Coronary artery (tissue), 2 donors: ENCODE data around the gene GPNMB.
"Not testable (repeated sequence)": the region's sequence is repeated elsewhere in the genome, so short reads cannot be mapped to it uniquely, and the experiment has no call there.

Experiments used
- DNase-seq: peaks from one replicate; pipeline ENCODE4 v3.0.0-alpha.2; 2017; ENCODE audit warnings: low spot score
- H3K27ac ChIP-seq, 2 donors: fragments of 200-600 bp; sonication (generic); one replicate each; pipeline ENCODE4 v1.5.1; 2016 to 2019
- H3K4me3 ChIP-seq: fragments of 200-600 bp; sonication (generic); 2 replicates; pipeline ENCODE4 v1.5.1; 2016; ENCODE audit warnings: mild to moderate bottlenecking, moderate library complexity
- TF ChIP-seq, protein P1 (sequence below): fragments of 200-600 bp; sonication (generic); IDR thresholded peaks from one replicate; pipeline ENCODE4 v1.5.1; 2019; ENCODE audit warnings: antibody characterized with exemption

Gene GPNMB

DNA sequence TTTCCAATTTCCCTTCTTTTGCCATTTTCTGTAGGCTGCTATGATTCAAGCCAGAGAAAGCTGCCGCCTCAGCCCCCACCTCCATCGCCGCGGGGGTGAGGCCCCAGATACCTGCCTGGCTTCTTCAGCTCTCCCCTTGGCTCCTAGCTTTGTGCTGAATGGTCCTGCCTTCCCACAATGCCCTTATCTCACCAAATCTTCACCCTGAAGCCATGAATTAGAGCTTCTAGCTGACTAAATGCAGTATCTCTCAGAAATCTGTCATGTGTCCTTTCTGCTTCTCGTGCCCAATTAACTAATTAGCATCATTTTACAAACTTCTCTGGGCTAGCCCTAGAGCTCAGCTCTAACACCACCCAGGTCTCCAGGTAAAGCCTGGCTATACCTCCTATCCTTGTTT, 32.2 kb upstream of the GPNMB start:
- no peak overlapping the region for H3K4me3 ChIP-seq
- TF ChIP-seq, protein P1, sequence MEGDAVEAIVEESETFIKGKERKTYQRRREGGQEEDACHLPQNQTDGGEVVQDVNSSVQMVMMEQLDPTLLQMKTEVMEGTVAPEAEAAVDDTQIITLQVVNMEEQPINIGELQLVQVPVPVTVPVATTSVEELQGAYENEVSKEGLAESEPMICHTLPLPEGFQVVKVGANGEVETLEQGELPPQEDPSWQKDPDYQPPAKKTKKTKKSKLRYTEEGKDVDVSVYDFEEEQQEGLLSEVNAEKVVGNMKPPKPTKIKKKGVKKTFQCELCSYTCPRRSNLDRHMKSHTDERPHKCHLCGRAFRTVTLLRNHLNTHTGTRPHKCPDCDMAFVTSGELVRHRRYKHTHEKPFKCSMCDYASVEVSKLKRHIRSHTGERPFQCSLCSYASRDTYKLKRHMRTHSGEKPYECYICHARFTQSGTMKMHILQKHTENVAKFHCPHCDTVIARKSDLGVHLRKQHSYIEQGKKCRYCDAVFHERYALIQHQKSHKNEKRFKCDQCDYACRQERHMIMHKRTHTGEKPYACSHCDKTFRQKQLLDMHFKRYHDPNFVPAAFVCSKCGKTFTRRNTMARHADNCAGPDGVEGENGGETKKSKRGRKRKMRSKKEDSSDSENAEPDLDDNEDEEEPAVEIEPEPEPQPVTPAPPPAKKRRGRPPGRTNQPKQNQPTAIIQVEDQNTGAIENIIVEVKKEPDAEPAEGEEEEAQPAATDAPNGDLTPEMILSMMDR: no peak
- H3K27ac ChIP-seq: no peak overlapping the region
- no peak for DNase-seq

DNA sequence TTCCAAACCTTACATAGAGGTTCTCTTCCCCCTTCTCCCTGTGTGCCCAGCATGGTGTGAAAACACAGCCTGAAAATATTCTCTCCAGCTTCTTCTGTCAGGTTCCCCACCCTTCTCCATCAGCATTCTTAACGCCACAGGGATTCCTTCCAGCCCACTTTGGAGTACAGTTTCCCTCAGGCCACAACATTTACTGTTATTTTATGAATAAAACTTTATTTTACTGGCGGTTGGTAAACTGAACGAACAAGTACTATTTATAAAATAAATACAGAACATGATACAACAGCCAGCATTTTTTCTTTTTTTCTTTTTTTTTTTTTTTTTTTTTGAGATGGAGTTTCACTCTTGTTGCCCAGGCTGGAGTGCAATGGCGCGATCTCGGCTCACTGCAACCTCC, 31.6 kb upstream of the GPNMB start:
- Histone ChIP-seq H3K4me3 (no peak overlapping the region), H3K27ac (no peak overlapping the region)
- TF ChIP-seq, protein P1: no peak
- DNase-seq: peak; percentile 8

DNA sequence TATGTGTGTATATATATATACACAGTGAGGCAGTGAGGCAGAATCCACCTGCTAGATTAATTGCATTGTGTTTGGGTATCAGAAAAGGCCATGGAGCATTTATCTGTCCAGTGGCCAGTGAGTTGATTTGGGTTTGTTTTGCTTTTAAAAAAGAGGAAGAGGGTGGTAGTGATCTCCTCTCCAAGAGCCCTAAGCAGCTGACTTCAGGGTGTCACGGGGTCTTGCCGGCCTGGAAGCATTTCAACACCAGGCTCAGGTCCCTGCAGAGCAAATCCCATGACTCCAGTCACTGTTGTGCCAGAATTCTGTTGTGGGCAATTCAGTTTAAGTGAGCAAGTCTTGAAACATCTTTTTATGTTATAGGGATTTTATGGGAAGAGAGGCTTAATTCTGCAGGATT, 30.6 kb upstream of the GPNMB start:
- H3K4me3 ChIP-seq: no peak overlapping the region
- DNase-seq: no peak
- H3K27ac ChIP-seq: no peak overlapping the region
- TF ChIP-seq, protein P1: no peak

DNA sequence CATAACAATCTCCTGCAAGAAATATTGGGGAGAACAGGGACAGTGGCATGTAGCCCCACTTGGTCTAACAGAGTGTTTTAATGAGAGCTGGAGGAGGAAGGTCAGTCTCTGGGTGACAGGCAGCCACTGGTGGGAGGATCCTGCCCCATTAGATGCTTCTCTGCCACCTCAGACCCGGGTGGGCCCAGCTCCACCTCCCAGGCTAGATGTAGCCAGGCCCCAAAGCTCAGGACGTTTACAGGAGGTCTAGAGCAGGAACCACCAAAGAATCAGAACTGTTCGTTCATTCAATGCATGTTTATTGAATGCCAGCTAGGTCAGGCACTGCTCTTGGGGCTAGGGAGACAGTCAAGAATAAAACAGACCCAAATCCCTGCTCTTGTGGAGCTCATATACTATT, 28.4 kb upstream of the GPNMB start:
- H3K4me3 ChIP-seq: no peak overlapping the region
- H3K27ac ChIP-seq: no peak overlapping the region
- TF ChIP-seq, protein P1: no peak
- no peak for DNase-seq

DNA sequence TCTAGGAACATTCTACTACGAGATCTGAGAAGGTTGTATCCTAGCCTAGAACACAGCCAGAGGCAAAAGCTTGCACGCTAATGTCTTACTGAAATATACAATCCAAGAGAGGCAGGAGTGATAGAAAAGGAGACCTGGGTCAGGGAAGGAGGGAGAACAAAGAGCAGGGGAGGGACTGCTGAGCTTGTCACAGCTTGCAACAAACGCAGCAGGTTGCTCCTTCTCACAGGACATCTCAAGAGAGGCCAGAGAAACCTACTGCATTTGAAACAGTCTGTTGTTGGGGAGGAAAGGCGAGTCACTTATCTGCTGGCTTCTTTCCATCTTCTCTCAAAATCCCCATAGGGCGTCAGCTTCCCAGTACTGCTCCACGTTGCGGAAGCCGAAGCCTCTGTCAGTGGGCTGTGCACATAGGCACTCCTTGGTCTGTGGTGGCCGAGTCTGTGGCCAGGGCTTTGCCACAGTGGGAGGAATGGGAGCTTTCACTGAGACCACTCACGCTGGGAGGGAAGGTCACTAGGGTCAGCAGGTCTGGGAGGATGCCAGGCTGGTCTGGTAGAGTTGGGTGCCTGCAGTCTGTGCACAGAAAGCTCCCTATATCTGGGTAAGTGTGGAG, 25.8 kb upstream of the GPNMB start:
- no peak for DNase-seq
- H3K4me3 ChIP-seq: no peak overlapping the region
- H3K27ac ChIP-seq: no peak overlapping the region
- TF ChIP-seq, protein P1: no peak

DNA sequence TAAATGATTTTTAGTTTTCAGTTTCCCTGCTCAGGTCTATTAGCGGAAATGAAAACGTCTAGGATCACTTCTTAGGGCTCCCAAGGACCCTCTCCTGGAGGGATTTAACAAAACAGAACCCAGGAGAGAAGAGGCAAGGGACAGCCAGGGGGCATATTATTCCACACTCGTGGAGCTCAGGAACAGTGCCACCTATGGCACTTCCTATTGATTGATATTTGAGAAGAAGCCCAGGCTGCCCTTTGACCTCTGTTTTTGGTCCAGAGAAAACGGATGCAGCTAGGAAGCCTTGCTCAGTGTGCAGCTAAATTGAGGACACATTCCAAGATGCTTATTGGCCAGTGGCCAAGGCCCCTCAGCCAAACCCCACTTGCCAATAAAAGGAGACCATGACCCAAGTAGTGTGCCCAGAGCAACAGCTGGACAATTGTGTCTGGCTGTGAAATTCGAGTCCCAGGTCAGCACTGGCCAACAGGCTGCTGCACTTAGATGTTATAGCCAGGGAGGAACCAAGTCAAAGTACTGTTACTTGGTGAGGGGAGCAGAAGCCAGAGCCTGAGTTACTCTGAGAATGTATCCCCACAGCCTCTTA, 24.0 kb upstream of the GPNMB start:
- Histone ChIP-seq H3K27ac (no peak overlapping the region), H3K4me3 (no peak overlapping the region)
- no peak for DNase-seq
- TF ChIP-seq, protein P1: no peak

DNA sequence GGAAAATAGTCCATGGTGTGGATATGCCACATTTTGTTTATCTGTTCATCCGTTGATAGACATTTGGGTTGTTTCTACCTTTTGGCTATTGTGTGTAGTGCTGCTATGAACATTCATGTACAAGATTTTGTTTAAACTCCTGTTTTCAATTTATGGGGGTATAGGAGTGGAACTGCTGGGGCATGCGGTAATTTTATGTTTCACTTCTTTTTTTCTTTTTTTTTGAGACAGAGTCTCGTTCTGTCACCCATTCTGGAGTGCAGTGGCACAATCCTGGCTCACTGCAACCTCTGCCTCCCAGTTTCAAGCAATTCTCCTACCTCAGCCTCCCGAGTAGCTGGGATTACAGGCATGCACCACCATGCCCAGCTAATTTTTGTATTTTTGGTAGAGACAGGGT, 22.2 kb upstream of the GPNMB start:
- H3K4me3 ChIP-seq, DNase-seq, H3K27ac ChIP-seq: not testable (repeated sequence)
